Stimulated activated naive CD8-positive, alpha-beta T cell treated with anti-CD3 and anti-CD28 coated beads, Interleukin-15, amount 100 ng/mL, for 72 hours (primary cell): ENCODE data around the gene LRRFIP1.

Experiments
- ATAC-seq: fragments of 150-1000 bp; cut with Tn5 transposase; 2 replicates; pipeline ENCODE4 v1.10.0; 2021; ENCODE audit warnings: mild to moderate bottlenecking, moderate library complexity
- DNase-seq, 2 donors: peaks; one replicate each; pipeline ENCODE4 v3.0.0; 2021 to 2022
- H3K27ac Mint-ChIP-seq, 2 donors: one replicate each; pipeline ENCODE4 v1.8.0; 2022; ENCODE audit warnings: mild to moderate bottlenecking in 2 of 2, mixed read lengths in 2 of 2, moderate library complexity in 2 of 2
- H3K27me3 Mint-ChIP-seq: one replicate; pipeline ENCODE4 v1.8.0; 2022; ENCODE audit warnings: mixed read lengths
- H3K4me1 Mint-ChIP-seq: one replicate; pipeline ENCODE4 v1.8.0; 2022; ENCODE audit warnings: mild to moderate bottlenecking, mixed read lengths
- H3K4me3 Mint-ChIP-seq, 2 donors: one replicate each; pipeline ENCODE4 v1.8.0; 2022; ENCODE audit warnings: mild to moderate bottlenecking in 2 of 2, mixed read lengths in 2 of 2, moderate library complexity in 1 of 2
- H3K9me3 Mint-ChIP-seq, 2 donors: one replicate each; pipeline ENCODE4 v1.8.0; 2022; ENCODE audit warnings: mixed read lengths in 2 of 2

LRRFIP1 gene

GRCh38 chr2:237701033-237701858 is 73.9 kb downstream of the LRRFIP1 start:
- H3K27me3 Mint-ChIP-seq, result no peaks in the 10 kb centered on the region

GRCh38 chr2:237701859-237702390 is 74.5 kb downstream of the LRRFIP1 start:
- Mint-ChIP-seq H3K27ac (peak overlapping the region; percentile 88 to 92), H3K4me3 (peak overlapping the region; percentile 80 to 81), H3K9me3 (no peaks in the 10 kb centered on the region), H3K4me1 (peaks cover 100% of the 10 kb centered on the region), H3K27me3 (no peaks in the 10 kb centered on the region)
- DNase-seq (no peak), ATAC-seq (no peak)

More at GRCh38 chr2:237701033-237701858, 73.9 kb downstream of the LRRFIP1 start:
- Mint-ChIP-seq H3K9me3 (no peaks in the 10 kb centered on the region), H3K27ac (peak overlapping the region; percentile 91 to 92), H3K4me3 (peak overlapping the region; percentile 80 to 81), H3K4me1 (peaks cover 100% of the 10 kb centered on the region)
- ATAC-seq, result peak; percentile 46
- peak in 1 of 2 donors; percentile 41 for DNase-seq

- Mint-ChIP-seq H3K4me3 (peak overlapping the region; percentile 80 to 81), H3K9me3 (no peaks in the 10 kb centered on the region), H3K27me3 (no peaks in the 10 kb centered on the region), H3K4me1 (peaks cover 100% of the 10 kb centered on the region), H3K27ac (peak overlapping the region; percentile 88 to 92)
- peak; percentile 57 for ATAC-seq
- DNase-seq, result peak in 1 of 2 donors; percentile 43
These were observed 75.3 kb downstream of the LRRFIP1 start for GRCh38 chr2:237702441-237703391.

DNA sequence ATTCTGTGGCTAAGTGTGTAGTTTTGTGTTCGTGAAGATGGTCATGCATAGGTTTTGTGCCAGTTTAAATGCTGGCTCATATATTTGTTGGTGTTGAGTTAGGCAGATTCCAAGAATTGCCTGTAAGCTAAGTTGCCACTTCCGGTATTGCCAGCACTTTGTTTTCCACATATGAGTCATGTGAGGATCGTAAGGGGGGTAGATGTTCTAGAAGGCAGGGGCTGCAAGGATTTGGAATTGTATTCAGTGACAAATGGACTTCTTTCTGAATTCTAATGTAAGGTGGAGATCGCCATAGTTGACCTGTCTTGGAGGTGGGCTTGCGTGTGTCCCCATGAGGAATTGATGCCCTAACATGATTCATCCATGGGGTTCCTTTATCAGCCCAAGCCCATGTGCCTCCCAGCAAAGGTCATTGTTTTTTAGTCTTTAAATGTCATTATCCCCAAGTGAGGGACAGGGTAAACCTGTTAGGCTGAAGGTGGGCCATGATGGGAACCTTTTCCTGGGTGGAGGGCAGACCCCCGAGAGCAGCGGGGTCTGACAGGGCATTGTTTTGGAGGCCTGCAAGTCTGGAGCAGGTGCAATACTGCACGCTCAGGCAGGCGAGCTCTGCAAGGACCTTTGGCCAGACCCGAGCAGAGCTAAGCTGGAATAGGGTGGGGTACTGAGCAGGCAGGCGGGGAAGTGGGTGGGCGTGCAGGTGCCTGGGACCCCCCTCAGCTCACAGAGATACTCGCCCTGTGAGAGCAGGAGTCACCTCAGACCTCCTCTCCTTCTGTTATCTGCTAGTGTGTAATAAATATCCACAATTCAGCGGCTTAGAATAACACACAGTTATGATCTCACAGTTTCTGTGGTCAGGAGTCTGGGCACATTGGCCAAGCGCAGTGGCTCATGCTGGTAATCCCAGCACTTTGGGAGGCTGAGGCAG is 77.4 kb downstream of the LRRFIP1 start:
- peak overlapping the region; percentile 80 to 81 for H3K4me3 Mint-ChIP-seq
- ATAC-seq, result no peak
- peak overlapping the region; percentile 91 to 94 for H3K27ac Mint-ChIP-seq
- H3K27me3 Mint-ChIP-seq, result no peaks in the 10 kb centered on the region
- H3K9me3 Mint-ChIP-seq, result no peaks in the 10 kb centered on the region
- no peak for DNase-seq
- peaks cover 89% of the 10 kb centered on the region for H3K4me1 Mint-ChIP-seq

GRCh38 chr2:237706257-237706656 is 78.9 kb downstream of the LRRFIP1 start:
- Mint-ChIP-seq H3K27me3 (no peaks in the 10 kb centered on the region), H3K4me3 (no peak overlapping the region), H3K4me1 (peaks cover 78% of the 10 kb centered on the region), H3K27ac (peak overlapping the region in 1 of 2 donors; percentile 22), H3K9me3 (no peaks in the 10 kb centered on the region)
- DNase-seq (no peak), ATAC-seq (no peak)

- Mint-ChIP-seq H3K4me1 (peaks cover 78% of the 10 kb centered on the region), H3K9me3 (no peaks in the 10 kb centered on the region), H3K27me3 (no peaks in the 10 kb centered on the region), H3K4me3 (no peak overlapping the region), H3K27ac (no peak overlapping the region)
- DNase-seq, result no peak
- ATAC-seq, result no peak
These were observed 80.6 kb downstream of the LRRFIP1 start for GRCh38 chr2:237708065-237708398.

DNA sequence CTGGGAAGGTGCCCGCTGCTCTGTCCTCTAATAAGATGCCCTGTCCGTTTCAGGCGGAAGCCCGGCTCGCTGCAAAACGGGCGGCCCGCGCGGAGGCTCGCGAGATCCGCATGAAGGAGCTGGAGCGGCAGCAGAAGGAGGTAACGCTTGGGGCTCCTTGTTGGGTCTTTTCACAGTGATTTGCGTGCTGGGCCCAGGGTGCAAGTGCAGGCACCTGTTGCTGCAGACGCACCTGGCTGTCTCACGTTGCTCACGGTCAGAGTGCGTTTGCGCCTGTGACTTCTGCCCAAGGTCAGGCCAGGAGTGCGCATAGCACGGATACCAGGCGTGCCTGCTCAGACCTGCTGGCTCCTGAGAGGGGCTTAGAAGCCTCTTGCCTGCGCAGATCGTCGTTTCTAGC is 81.1 kb downstream of the LRRFIP1 start:
- ATAC-seq (no peak), DNase-seq (no peak)
- H3K4me3 Mint-ChIP-seq, result no peak overlapping the region
- peaks cover 78% of the 10 kb centered on the region for H3K4me1 Mint-ChIP-seq
- H3K27ac Mint-ChIP-seq, result no peak overlapping the region
- H3K27me3 Mint-ChIP-seq, result no peaks in the 10 kb centered on the region
- no peaks in the 10 kb centered on the region for H3K9me3 Mint-ChIP-seq

- Mint-ChIP-seq H3K9me3 (no peaks in the 10 kb centered on the region), H3K27me3 (no peaks in the 10 kb centered on the region), H3K27ac (no peak overlapping the region), H3K4me3 (no peak overlapping the region), H3K4me1 (peaks cover 78% of the 10 kb centered on the region)
- ATAC-seq, result no peak
- DNase-seq, result no peak
These were observed 81.6 kb downstream of the LRRFIP1 start for GRCh38 chr2:237708961-237709360.

DNA sequence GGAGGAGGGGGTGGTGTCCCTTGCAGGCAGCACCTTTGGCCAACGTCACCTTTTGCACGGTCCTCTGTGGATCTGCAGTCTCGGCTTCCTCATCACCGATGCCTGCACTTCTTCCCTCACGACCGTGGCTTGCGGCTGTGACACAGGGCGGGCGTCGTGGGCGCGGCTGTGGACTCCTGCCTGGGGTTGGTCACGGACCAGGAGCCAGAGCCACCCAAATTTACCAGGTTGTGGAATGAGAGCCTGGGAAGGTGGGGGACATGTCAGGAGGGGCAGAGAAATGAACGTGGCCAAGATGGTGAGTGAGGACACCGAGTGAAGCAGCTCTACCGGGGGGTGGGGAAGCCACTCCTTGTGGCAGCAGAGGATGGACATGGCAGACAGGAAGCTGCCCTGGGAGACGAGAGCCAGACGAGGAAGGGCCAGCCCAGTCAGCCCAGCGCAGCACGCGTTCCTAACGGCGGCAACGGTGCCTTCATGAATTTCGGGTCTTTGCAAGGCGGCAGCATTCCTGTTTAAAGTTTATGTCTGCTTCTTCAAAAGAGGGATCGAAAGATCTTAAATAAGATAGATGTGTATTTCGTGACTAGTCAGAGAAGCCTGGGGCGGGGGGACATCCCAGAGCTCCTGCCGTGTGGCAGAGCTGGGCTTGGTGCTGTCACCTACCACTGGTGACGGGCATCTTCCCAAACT is 84.2 kb downstream of the LRRFIP1 start:
- Mint-ChIP-seq H3K27ac (no peak overlapping the region), H3K9me3 (no peaks in the 10 kb centered on the region), H3K27me3 (no peaks in the 10 kb centered on the region), H3K4me1 (peaks cover 71% of the 10 kb centered on the region), H3K4me3 (no peak overlapping the region)
- no peak for ATAC-seq
- no peak for DNase-seq

DNA sequence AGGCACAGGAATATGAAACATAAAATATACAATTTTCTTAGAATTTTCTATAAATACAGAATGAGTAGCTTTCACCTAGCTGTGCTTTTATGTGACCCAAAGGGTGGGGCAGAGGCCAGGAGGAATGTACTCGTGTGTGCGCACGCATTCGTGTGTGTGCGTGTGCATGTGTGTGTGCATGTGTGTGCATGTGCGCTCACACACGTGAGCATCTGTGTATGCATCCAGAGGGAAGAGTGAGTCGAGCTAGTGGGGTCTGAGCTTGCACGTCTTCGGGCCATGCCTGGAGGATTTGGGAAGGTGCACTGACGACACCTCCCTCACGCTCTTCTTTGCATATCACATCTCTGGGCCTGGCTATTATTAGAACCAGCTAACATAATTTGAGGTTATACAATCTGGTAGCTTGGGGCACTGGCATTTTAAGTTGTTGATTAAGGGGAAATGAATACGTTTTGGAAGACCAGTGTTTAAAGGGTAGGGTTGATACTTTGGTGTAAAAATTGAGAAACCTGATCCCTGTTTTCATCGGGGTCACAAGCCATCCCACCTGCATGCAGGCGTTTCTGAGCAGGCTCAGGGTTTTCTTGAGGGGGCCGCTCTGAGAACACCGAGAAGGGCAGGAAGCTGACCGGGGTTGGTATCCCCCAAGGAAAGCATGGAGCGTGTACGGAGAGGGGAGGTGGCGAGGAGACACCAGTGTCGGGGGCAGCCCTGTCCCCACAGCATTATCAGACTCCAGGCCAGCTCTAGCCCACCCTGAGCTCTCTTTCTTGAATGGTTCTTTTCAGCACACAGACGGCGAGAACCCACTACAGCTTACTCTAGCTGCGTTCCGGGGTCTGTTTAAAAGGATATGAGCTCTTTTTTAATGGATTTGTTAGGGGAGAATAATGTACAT is 85.3 kb downstream of the LRRFIP1 start:
- H3K9me3 Mint-ChIP-seq, result no peaks in the 10 kb centered on the region
- no peak overlapping the region for H3K4me3 Mint-ChIP-seq
- H3K4me1 Mint-ChIP-seq, result peaks cover 64% of the 10 kb centered on the region
- DNase-seq, result no peak
- no peak for ATAC-seq
- no peak overlapping the region for H3K27ac Mint-ChIP-seq
- no peaks in the 10 kb centered on the region for H3K27me3 Mint-ChIP-seq

DNA sequence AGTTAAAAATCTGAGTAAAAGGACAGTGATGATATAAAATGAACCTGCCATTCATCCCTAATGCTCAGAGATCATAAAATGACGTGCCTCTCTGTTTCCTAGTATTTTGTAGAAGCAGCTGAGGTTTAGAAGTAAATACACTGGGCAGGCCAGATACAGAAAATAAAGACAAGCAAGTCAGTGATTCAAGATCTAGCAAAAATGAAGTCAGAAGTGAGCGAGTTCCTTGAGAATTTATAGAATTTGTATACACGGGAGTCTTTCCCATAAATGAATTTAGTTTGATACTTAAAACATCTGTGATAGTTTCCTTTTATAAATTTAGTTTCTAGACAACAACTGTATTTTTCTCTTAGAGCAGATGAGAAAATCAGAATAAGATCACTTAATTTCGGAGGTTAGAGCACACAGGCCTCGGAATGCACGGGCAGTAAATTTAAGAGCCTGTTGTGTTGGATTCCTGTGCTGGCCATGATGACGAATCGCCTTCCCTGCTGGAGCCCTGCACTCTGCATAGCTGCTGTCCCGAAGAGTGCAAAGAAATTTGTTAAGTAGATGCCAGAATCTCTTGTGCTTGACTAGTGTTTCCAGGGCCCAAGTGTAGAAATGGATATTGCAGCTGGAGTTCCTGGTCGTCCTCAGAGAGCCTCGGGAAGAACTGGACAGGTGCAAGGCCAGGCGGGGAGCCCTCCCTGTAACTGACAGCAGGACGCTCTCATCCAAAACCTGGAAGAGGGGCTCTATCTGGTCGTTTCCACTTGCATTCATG is 87.5 kb downstream of the LRRFIP1 start:
- Mint-ChIP-seq H3K27ac (no peak overlapping the region), H3K4me3 (peak overlapping the region; percentile 5 to 14), H3K9me3 (no peaks in the 10 kb centered on the region), H3K4me1 (peaks cover 62% of the 10 kb centered on the region), H3K27me3 (no peaks in the 10 kb centered on the region)
- DNase-seq (no peak), ATAC-seq (no peak)

DNA sequence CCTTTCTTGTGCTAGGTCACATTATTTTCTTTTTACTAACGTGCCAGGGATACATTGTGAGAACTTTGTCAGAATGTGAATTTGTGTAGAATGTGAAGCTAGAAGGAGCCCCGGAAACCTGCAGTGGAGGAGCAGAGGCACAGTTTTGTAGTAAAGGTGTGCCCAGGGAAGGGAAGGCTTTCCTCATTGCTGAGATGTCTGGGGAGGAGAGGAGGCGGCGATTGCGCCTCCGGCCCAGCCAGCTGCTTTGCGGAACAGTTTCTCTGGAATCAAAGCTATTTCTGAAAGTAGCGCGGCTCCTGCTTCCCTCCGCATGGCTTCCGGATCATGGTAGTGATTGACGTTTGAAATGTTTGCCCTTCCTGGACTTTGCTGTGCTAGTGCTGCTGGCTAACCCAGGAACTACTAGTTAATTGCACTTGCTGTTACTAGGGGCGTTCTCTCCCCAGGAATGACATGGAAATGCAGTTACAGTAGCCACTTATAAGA is 88.1 kb downstream of the LRRFIP1 start:
- peaks cover 62% of the 10 kb centered on the region for H3K4me1 Mint-ChIP-seq
- H3K27ac Mint-ChIP-seq, result no peak overlapping the region
- no peaks in the 10 kb centered on the region for H3K9me3 Mint-ChIP-seq
- DNase-seq, result no peak
- ATAC-seq, result no peak
- H3K4me3 Mint-ChIP-seq, result peak overlapping the region; percentile 5 to 14
- no peaks in the 10 kb centered on the region for H3K27me3 Mint-ChIP-seq

DNA sequence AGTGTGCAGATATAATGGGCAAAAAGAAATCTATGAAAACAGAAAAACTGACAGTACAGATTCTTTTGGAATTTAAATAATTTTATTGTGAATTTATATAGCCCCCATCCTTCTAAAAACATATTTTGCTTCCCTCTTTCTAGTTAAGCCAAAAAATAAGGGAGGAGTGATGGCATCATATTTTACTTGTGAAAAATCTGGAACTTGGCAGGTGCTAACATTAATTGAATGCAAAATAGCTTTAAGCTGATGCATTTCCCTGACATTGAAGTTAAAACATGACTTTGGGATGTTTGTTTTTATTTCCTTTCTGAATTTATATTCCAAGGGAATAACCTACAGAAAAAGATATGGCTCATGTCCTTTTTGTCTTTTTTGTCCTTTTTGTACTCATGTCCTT is 88.6 kb downstream of the LRRFIP1 start:
- no peaks in the 10 kb centered on the region for H3K27me3 Mint-ChIP-seq
- DNase-seq (no peak), ATAC-seq (no peak)
- no peaks in the 10 kb centered on the region for H3K9me3 Mint-ChIP-seq
- no peak overlapping the region for H3K4me3 Mint-ChIP-seq
- peaks cover 61% of the 10 kb centered on the region for H3K4me1 Mint-ChIP-seq
- H3K27ac Mint-ChIP-seq, result no peak overlapping the region
